ENCODE measurements around the gene MATCAP1. TPM values are rescaled to one million over a fixed set of nuclear protein-coding genes. Genes with fewer than 3 reads are reported as not detected.

Gene MATCAP1
- 3.7 to 7.9 TPM (median 6.9 TPM) in 5 replicates for total RNA-seq (2022; extraction: Qiagen RNA extraction; ENCODE audit: low read depth)

DNA sequence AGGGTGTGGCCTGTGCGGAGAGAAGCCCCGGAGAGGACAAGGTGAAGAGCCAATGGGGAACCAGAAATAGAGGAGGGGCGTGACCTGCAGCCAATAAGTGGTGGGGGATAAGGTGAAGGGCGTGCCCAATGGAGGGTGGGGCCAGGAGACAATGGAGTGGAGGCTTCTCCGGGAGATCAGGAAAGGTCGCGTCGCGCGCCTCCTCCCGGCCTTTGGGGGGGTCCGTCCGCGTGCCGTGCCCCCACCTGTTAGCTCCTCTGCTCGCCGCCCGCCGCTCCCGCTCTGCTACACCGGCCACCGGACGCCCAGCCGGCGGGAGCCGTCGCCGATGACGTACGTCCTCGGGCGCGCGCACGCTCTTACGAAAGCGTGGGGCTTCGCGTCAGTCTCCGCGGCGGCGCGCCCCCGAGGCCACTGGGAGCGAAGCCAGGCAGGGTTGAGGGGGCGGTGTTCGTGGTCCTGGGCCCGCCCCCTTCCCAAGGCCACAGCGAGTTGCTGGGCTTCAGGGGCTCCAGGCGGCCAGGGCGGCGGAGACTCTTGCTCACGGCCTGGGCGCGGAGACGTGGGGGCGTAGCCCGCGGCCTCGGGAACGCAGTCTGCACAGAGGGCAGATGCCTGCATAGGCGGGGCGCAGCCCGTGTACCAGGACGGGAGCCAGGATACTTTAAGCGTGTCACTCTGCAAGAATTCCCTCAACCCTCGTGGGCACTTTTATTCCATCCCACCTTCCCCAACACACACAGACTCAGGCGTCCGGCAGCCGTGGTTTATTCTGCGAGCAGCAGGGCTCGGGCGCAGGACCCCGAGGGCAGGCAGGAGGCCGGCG, at the start of gene MATCAP1:
Gene MATCAP1 (minus strand): TSS at position 337 of the 826 bp plus-strand sequence. CDS start 3,353 bp downstream, outside the sequence.

GRCh38 chr16:67226804-67227566, 43.2 kb upstream of the MATCAP1 start, which contains the start of gene TMEM208:
Gene TMEM208, plus strand, starts transcription at chr16:67227130. Its CDS starts 89 bp downstream, at chr16:67227219.

GRCh38 chr16:67199011-67199807, 15.4 kb upstream of the MATCAP1 start, which contains the start of gene ELMO3:
Gene ELMO3, plus strand, starts transcription at chr16:67199131. Its CDS starts 196 bp downstream, at chr16:67199327.

GRCh38 chr16:67191995-67192681, 8.4 kb upstream of the MATCAP1 start, which contains the start of gene E2F4:
Gene E2F4, plus strand, starts transcription at chr16:67192155. Its CDS starts 73 bp downstream, at chr16:67192228.

DNA sequence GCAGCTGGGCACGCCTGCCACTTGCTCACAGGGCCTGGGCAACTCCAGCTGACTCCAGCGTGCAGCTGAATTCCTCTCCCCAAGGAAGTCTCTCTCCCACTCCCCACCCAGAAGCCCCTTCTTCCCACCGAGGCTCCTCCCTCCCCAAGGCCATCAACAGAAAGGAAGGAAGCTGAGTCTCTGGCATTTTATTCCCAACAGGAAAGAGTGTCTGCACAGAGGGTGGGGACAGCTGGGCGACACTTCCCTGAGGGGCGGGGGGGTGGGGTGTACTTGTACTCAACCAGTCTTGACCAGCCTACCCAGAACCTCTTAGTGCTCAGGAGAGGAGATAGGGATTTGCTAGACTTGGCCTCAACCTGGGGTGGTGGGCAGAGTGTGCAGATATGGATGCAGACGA, 6.3 kb upstream of the MATCAP1 start, which contains the start of gene EXOC3L1:
Gene EXOC3L1 (minus strand): TSS at position 96 of the 400 bp plus-strand sequence. CDS start 460 bp downstream, outside the sequence.

DNA sequence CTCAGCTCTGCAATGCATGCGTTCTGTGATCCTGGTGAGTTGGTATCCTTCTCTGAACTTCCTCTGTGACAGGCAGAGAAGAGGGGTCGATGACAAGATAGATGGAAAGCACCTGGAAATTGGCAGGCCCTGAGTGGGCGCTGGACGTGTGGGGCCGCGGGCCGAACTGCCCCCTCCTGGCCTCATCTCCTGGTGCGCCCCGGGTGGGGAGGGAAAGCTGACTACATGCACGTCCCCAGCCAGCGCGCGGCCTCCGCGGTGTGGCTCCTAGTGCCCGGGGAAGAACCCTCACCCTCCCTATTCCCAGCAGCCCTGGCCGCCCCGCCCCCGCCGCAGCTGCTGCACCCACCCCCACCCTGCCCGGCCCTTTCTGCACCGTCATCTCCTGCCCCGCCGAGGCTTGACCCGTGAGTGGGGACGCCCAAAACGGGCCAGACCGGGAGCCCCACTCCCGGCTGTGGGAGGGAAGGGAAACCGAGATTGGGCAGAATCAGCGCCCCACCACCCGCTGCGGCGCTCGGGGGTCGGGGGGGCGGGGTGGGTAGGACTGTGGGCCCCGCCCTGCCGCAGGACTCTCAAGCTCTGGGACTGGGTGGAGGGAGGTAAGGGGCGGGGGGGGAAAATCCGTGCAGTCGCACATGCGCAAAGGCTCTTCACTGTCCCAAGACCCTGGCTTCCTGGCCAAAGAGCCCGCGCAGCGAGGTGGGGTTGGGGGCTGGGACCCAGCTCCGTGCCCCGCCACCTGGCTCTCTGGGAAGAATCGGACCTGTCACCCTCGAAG, 13.4 kb downstream of the MATCAP1 start, which contains the start of gene NOL3:
Gene NOL3 (plus strand): TSS at position 371 of the 781 bp plus-strand sequence.

DNA sequence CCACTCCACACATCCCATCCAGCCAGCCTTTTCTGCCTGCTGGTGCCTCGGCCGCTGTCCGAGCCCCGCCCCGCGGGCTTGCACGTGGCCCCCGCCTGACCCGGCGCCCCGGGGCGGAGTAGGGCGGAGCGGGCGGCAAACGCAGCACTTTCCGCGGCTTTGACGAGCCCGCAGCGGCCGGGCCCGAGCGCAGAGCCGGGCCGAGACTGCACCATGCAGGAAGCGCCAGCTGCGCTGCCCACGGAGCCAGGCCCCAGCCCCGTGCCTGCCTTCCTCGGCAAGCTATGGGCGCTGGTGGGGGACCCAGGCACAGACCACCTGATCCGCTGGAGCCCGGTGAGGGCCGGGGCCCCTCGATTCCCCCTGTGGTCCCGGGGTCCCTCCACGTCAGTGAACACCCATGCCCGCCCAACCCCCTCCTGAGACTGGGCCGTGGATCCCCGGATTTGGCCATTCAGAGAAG, 19.1 kb downstream of the MATCAP1 start, which contains the start of gene HSF4:
Gene HSF4 (plus strand): TSS at position 147 of the 463 bp plus-strand sequence. CDS start 67 bp downstream, at position 214.

DNA sequence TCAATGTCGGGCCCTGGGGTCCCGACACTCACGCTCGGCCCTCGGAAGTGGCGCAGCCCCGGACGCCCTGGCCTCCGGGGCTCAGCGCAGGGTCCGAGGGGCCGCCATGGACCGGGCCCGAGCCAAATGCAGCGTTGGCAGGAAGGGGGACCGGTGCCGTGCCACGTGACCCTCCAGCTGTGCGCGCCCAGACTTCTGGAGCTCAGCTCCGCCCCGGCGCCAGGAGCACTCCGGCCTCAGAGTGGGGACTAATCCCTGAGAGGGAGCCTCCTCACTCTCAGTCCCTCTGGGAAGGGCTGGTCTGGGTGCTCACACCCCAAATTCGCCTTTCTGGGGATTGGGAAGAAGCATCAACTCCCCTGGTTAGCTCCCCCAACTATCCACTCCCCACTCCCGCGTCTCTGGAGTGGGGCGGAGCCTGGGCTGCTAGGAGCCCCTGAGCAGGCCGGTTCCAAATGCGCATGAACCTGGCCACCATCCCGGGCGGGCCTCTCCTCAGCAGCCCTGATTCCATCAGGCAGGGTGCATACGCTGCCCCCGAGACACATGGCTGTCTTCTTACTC, 32.8 kb downstream of the MATCAP1 start, which contains the start of gene B3GNT9:
Gene B3GNT9 (minus strand): TSS at position 166 of the 564 bp plus-strand sequence. CDS start 513 bp downstream, outside the sequence.

Other genes with a start within 250 kb of the MATCAP1 start
- gene CIAO2B, start 249.6 kb downstream of the MATCAP1 start, total RNA-seq (2022; extraction: Qiagen RNA extraction; ENCODE audit: low read depth), result 115 to 180 TPM (median 175 TPM) in 5 replicates
- 24.3 to 33.5 TPM (median 31.6 TPM) in 5 replicates for gene CES2, start 248.4 kb downstream of the MATCAP1 start, total RNA-seq (2022; extraction: Qiagen RNA extraction; ENCODE audit: low read depth)
- 1.7 to 4.1 TPM (median 2.0 TPM) in 5 replicates for gene CES3, start 222.7 kb downstream of the MATCAP1 start, total RNA-seq (2022; extraction: Qiagen RNA extraction; ENCODE audit: low read depth)
- gene CES4A, start 195.4 kb downstream of the MATCAP1 start, total RNA-seq (2022; extraction: Qiagen RNA extraction; ENCODE audit: low read depth), result 1.4 to 3.0 TPM (median 2.4 TPM) in 5 replicates
- gene CBFB, start 154.8 kb downstream of the MATCAP1 start, total RNA-seq (2022; extraction: Qiagen RNA extraction; ENCODE audit: low read depth), result 43.7 to 61.8 TPM (median 54.2 TPM) in 5 replicates
- 22.9 to 28.3 TPM (median 25.1 TPM) in 5 replicates for gene PHAF1, start 74.0 kb downstream of the MATCAP1 start, total RNA-seq (2022; extraction: Qiagen RNA extraction; ENCODE audit: low read depth)
- gene B3GNT9, start 33.0 kb downstream of the MATCAP1 start, total RNA-seq (2022; extraction: Qiagen RNA extraction; ENCODE audit: low read depth), result 6.2 to 10.8 TPM (median 8.8 TPM) in 5 replicates
- gene TRADD, start 24.1 kb downstream of the MATCAP1 start, total RNA-seq (2022; extraction: Qiagen RNA extraction; ENCODE audit: low read depth), result 8.5 to 23.1 TPM (median 20.9 TPM) in 5 replicates
- gene FBXL8, start 24.0 kb downstream of the MATCAP1 start, total RNA-seq (2022; extraction: Qiagen RNA extraction; ENCODE audit: low read depth), result 4.4 to 12.7 TPM (median 9.8 TPM) in 5 replicates
- 10.2 to 23.3 TPM (median 14.8 TPM) in 5 replicates for gene HSF4, start 19.2 kb downstream of the MATCAP1 start, total RNA-seq (2022; extraction: Qiagen RNA extraction; ENCODE audit: low read depth)
- gene NOL3, start 13.4 kb downstream of the MATCAP1 start, total RNA-seq (2022; extraction: Qiagen RNA extraction; ENCODE audit: low read depth), result 54.6 to 75.8 TPM (median 68.3 TPM) in 5 replicates
- 0.07 to 0.27 TPM (median 0.27 TPM) in 3 of 5 replicates, not detected in the others for gene EXOC3L1, start 6.2 kb upstream of the MATCAP1 start, total RNA-seq (2022; extraction: Qiagen RNA extraction; ENCODE audit: low read depth)
- gene E2F4, start 8.2 kb upstream of the MATCAP1 start, total RNA-seq (2022; extraction: Qiagen RNA extraction; ENCODE audit: low read depth), result 64.0 to 101 TPM (median 98.3 TPM) in 5 replicates
- 0.61 to 1.9 TPM (median 1.3 TPM) in 5 replicates for gene ELMO3, start 15.2 kb upstream of the MATCAP1 start, total RNA-seq (2022; extraction: Qiagen RNA extraction; ENCODE audit: low read depth)
- 78.6 to 99.6 TPM (median 92.1 TPM) in 5 replicates for gene TMEM208, start 43.2 kb upstream of the MATCAP1 start, total RNA-seq (2022; extraction: Qiagen RNA extraction; ENCODE audit: low read depth)
- 34.5 to 67.0 TPM (median 52.3 TPM) in 5 replicates for gene FHOD1, start 63.5 kb upstream of the MATCAP1 start, total RNA-seq (2022; extraction: Qiagen RNA extraction; ENCODE audit: low read depth)
- gene SLC9A5, start 65.0 kb upstream of the MATCAP1 start, total RNA-seq (2022; extraction: Qiagen RNA extraction; ENCODE audit: low read depth), result 1.0 to 2.1 TPM (median 1.6 TPM) in 5 replicates
- 11.2 to 17.2 TPM (median 15.7 TPM) in 5 replicates for gene PLEKHG4, start 95.6 kb upstream of the MATCAP1 start, total RNA-seq (2022; extraction: Qiagen RNA extraction; ENCODE audit: low read depth)
- 0.06 to 0.45 TPM in 2 of 5 replicates, not detected in the others for gene KCTD19, start 142.8 kb upstream of the MATCAP1 start, total RNA-seq (2022; extraction: Qiagen RNA extraction; ENCODE audit: low read depth)
- gene LRRC36, start 142.9 kb upstream of the MATCAP1 start, total RNA-seq (2022; extraction: Qiagen RNA extraction; ENCODE audit: low read depth), result 0.21 to 0.41 TPM in 2 of 5 replicates, not detected in the others
- 7.5 to 12.4 TPM (median 12.3 TPM) in 5 replicates for gene TPPP3, start 209.5 kb upstream of the MATCAP1 start, total RNA-seq (2022; extraction: Qiagen RNA extraction; ENCODE audit: low read depth)
- 3.7 to 7.1 TPM (median 5.9 TPM) in 5 replicates for gene ZDHHC1, start 232.5 kb upstream of the MATCAP1 start, total RNA-seq (2022; extraction: Qiagen RNA extraction; ENCODE audit: low read depth)
- gene HSD11B2, start 247.2 kb upstream of the MATCAP1 start, total RNA-seq (2022; extraction: Qiagen RNA extraction; ENCODE audit: low read depth), result 1.4 to 1.7 TPM (median 1.6 TPM) in 5 replicates

Measured in A549 treated with ZK216348 at 1 μM for 4 hours (cell line).